Transverse colon (tissue), 3 donors: ENCODE measurements around the gene SHROOM3.

Source experiments
- CTCF ChIP-seq, 5 experiments: fragments of 200-600 bp in 3 of 5; fragments of 450-650 bp in 2 of 5; sonication (generic) in 3 of 5; IDR thresholded peaks; 1 replicate in 2 of 5; 2 replicates in 3 of 5; pipeline ENCODE4 v1.5.1; 2016 to 2017; ENCODE audit warnings: antibody characterized with exemption in 5 of 5, inconsistent platforms in 3 of 5, mild to moderate bottlenecking in 2 of 5, moderate library complexity in 1 of 5
- EP300 ChIP-seq: sonication (generic); formaldehyde crosslinking; IDR thresholded peaks from one replicate; pipeline ENCODE4 v1.6.1; 2017; ENCODE audit warnings: antibody characterized with exemption, low read depth

GRCh38 chr4:76585272-76585671 lies 150.2 kb downstream of the SHROOM3 start:
- TF ChIP-seq EP300 (no peak), CTCF (IDR thresholded peaks at IDR 0.05) (no peak)
